ENCODE data around the gene PMCH. TPM values are rescaled to one million over a fixed set of nuclear protein-coding genes. Genes with fewer than 3 reads are reported as not detected.

Gene PMCH, protein sequence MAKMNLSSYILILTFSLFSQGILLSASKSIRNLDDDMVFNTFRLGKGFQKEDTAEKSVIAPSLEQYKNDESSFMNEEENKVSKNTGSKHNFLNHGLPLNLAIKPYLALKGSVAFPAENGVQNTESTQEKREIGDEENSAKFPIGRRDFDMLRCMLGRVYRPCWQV
- total RNA-seq: not detected in 2 replicates

DNA sequence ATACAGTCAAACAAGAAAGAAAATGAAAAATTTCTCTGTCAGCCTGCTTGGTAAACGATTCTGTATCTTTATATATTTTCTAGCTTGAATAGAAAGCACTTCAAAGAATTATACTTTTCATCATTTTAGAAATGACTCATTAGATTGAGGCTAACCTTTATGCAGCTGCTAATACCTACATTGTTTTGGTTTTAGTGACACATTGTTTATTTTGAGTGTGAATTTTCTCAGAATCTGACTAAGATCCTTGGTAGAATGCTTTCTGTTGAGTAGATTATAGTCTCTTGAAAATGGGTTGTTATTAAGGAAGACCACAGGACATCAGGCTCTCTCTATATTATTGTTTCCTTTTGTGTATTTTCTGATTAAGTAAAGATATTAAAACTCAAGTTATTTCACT, at the start of gene PMCH:
Gene PMCH (minus strand): TSS at position 45 of the 400 bp plus-strand sequence. CDS start 63 bp downstream, outside the sequence.

Other genes starting within 250 kb of the PMCH start
- 62.8 and 74.5 TPM in 2 replicates for gene WASHC3, start 135.8 kb downstream of the PMCH start, total RNA-seq
- gene NUP37, start 77.7 kb downstream of the PMCH start, total RNA-seq: 65.9 and 69.9 TPM in 2 replicates
- gene PARPBP, start 77.7 kb downstream of the PMCH start, total RNA-seq: 17.1 and 21.0 TPM in 2 replicates

All from mammary microvascular endothelial cell (primary cell).